ENCODE data around the gene PSG4.
"Not testable (repeated sequence)": the region's sequence is repeated elsewhere in the genome, so short reads cannot be mapped to it uniquely, and the experiment has no call there.

PSG4 gene

DNA sequence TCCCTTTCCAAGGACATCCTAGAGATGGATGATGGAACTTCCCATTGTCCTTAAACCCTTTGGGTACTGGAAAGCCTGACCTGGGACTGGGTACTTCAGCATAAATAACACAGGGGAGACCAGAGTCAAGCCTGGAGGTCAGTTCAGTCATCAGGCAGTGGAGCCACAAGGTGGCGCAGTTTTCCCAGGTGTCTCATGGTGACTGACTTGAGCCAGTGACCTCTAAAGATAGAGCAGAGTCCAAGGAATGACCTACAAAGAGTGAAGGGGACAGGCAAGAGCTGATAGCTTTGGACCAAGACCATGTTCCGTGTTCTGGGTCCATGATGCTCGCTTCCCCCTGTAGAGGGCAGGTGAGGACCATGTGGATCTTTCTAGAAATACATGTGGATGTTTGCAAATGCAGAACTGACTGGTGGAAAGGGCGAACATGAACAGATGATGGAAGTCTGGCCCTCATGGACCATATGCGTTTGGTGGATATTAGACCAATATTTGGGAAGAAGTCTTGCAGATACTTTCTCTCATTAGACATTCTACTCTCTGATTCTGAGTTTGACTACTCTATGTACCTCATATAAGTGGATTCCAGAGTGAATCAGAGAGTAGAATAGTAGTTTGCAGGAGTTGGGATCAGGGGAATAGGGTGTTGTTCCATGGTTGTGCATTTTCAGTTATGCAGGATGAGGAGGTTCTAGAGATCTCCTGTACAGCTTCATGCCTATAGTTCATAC lies 6.6 kb downstream of the PSG4 start:
- not testable (repeated sequence) for DNase-seq (ENCODE audit: low read depth, low spot score)

DNA sequence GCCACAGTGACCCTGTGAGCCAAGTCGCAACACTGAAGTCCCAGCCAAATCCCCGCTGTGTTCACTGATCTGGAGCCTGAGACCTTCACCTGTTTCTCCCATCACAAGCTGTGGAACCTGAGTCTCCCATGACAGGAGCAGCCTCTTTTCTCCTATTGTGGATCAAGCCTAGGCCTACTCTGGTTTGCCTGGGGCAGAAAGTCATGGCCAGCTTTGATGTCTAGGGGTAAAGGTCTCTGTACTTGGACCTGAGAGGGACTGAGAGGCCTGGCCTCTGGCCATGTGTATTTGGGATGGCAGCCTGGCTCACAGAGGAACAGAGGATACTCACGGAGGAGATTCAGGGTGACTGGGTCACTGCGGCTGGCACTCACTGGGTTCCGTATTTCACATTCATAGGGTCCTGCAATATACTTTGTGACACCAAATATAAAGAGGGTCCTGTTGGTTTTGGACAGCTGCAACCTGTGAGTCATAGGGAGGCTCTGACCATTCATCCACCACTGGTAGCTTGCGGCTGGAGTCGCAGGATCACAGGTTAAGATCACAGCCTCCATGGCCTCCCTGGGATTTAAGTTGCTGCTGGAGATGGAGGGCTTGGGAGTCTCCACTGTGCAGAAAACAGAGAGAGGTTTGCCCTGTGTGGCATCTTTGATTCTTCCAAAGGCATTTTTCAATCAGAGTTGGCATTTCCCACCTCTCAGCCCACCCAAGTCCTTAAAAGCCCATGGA lies 7.6 kb downstream of the PSG4 start:
- not testable (repeated sequence) for DNase-seq (ENCODE audit: low read depth, low spot score)

DNA sequence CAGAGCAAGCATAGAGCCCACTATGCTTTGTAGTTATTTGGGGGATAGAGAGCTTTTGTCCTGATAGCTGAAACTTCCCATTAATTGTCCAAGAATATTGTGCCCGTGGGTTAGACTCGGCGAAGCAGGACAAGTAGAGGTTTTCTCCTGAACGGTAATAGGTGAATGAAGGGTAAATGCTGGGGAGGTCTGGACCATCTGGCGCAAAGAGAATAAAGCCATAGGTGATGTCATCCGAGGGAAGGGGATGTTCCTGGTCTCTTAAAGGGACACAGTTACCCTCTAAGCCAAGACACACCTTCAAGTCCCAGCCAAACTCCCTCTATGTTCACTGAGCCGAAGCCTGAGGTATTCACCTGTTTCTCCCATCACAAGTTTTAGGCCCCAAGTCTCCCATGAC lies 11.0 kb downstream of the PSG4 start:
- DNase-seq (ENCODE audit: low read depth, low spot score), result not testable (repeated sequence)

DNA sequence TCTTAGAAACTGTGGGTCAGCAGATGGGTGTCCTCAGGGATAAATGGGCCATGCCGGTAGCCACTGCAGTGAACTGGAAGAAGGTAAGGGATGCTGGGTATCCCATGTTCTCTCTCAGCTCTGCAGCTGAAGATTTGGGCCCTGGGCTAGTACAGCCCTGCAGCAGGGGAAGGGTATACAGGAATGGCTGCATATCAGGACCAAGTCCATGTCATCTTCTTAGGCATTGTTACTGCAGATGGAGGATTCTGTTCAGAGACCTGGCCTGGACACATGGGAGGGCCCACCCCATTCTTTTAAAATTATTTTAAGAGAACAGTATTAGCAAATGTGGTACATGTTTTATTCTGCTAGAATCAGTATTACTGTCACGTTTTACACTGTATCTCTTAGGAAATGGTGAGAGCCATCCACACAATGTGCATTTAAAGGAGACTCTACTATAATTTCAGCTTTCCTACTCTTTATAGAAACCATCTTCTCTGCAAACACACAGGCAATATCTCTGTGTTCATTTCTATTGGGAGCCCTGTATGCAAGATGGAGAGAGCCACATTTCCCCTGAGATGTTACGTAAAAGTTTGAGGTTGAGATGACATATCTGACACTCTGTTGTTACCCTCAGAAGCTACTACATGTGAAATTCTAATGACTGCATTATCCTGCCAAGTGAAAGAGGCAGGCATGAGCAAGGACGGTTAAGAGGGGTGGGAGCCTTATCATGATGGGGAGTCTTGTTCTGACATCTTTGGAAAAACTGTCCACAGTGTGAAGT lies 12.9 kb downstream of the PSG4 start:
- DNase-seq (ENCODE audit: low read depth, low spot score), result not testable (repeated sequence)

DNA sequence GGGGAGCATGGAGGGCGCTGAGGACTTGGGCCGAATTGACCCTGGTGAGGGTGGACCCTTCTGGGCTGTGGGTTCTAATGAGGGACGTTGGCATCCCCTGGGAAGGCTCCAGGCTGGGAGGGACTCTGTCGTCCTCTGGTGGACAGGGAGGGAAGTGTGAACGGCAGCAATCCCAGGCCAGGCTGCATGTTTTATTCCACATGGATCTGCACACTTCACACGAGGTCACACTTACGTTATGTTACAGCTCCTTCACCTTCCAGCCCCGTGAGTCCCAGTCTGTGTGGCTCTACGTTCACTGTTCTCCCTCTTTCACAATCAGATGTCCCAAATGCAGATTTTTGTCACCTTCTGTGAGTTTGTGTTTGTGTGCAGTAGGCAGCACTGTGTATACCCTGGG lies 17.3 kb downstream of the PSG4 start:
- not testable (repeated sequence) for DNase-seq (ENCODE audit: low read depth, low spot score)

DNA sequence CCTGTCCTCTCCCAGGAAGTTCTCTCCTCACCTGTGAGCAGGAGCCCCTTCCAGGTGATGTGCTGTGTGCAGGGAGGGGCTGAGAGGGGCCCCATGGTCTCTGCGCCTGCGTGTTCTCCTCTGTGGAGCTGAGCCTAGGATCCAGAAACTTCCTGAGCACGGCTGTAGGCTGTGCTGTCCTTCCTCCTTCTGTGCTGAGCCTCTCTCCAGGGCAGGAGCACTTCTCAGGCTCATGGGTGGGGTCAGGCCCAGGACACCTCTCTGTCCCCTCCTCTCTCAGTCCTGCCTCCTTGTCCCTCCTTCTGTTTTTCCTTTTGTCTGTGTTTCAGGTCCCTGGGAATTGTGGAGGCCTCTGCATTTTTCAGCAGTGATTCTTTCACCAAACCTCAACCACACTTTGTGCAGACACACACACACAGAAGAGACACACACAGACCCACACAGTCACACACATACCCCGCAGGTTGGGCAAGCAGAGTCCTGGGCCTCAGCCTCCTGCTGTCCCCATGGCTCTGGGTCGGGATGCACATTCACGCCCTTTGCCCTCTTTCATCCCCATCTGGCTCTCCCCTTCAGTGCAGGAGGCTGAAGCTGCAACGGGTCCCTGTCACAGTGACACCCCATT lies 19.0 kb downstream of the PSG4 start, which contains the start of gene PSG5:
PSG5 (minus strand) TSS at position 226 of the 625 bp plus-strand sequence; CDS start at position 95, 131 bp downstream.
- not testable (repeated sequence) for DNase-seq (ENCODE audit: low read depth, low spot score)

DNA sequence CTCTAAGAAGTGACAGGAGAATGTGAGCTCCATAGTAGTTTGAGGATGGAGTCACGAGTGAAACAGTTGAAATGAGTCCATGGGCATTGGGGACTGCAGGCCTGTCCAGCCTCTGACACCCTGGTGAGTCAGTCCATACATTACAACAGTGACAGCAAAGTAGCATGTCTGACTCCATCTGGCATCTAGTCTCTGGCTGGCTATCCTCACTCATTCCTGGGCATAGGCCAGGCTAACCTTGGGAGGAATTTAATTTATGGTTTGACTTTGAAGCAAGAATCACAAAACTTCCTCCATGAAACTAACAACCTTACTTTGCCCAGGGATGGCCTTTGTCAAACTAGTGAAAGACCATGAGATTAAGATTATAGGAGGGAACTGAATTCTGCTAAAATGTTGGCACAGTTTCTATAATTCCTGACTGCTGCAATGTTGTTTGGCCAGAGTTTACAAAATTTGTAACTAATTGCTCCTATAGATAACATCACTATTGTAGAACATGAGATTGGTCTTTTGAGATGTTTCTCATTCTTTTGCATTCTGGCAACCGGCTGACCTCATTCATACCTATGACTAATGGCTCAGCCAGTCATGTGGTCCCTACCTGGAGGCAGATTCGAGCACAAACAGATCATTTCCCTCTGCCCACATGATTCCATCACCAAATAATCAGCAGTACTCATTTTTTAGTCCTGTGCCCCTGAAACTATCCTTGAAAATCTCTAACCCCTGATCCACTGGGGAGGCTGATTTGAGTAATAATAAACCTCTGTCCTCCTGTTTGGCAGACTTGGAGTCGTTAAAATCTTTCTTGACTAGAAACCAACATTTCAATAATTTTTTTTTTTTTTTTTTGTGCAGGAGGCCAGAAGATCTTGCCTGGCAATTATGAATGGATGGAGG lies 23.3 kb downstream of the PSG4 start:
- DNase-seq (ENCODE audit: low read depth, low spot score), result not testable (repeated sequence)

DNA sequence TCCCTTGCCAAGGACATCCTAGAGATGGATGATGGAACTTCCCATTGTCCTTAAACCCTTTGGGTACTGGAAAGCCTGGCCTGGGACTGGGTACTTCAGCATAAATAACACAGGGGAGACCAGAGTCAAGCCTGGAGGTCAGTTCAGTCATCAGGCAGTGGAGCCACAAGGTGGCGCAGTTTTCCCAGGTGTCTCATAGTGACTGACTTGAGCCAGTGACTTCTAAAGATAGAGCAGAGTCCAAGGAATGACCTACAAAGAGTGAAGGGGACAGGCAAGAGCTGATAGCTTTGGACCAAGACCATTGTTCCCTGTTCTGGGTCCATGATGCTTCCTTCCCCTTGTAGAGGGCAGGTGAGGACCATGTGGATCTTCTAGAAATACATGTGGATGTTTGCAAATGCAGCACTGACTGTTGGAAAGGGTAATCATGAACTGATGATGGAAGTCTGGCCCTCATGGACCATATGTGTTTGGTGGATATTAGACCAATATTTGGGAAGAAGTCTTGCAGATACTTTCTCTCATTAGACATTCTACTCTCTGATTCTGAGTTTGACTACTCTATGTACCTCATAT lies 25.8 kb downstream of the PSG4 start:
- DNase-seq (ENCODE audit: low read depth, low spot score), result not testable (repeated sequence)

DNA sequence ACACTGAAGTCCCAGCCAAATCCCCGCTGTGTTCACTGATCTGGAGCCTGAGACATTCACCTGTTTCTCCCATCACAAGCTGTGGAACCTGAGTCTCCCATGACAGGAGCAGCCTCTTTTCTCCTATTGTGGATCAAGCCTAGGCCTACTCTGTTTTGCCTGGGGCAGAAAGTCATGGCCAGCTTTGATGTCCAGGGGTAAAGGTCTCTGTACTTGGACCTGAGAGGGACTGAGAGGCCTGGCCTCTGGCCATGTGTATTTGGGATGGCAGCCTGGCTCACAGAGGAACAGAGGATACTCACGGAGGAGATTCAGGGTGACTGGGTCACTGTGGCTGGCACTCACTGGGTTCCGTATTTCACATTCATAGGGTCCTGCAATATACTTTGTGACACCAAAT lies 26.9 kb downstream of the PSG4 start:
- DNase-seq (ENCODE audit: low read depth, low spot score), result not testable (repeated sequence)

DNA sequence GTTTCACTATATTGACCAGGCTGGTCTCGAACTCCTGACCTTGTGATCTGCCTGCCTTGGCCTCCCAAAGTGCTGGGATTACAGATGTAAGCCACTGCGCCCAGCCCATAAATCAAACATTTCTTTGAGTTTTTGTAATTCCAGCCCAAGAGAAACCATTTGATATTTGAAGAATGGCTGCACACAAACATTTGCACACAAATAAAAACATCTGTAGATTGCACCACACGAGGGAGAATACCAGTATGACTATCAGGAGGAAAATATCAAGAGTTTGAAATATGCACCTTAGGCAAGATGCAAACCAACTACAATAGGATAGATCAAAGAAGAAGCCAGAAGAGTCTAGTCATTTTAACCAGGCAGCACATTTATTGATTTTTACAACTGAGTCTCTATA lies 39.5 kb downstream of the PSG4 start:
- not testable (repeated sequence) for DNase-seq (ENCODE audit: low read depth, low spot score)

DNA sequence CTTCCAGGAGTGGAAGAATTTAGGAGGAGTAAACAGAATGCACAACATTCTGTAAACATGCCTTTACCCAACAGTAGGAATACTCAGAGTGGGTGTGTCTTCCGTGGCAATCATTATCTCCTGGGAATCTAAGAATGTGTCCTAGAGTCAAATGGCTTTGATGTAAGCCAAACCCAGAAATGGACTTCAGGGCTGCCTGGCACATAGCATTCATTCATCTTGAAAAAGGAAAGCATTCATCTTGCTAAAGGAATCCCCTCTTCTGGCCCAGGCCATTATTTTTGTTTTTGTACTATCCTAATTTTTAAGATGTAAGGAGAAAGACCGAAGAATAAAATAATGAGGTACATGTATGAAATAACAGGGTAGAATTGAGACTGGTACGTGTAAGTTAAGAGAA lies 42.3 kb downstream of the PSG4 start:
- not testable (repeated sequence) for DNase-seq (ENCODE audit: low read depth, low spot score)

DNA sequence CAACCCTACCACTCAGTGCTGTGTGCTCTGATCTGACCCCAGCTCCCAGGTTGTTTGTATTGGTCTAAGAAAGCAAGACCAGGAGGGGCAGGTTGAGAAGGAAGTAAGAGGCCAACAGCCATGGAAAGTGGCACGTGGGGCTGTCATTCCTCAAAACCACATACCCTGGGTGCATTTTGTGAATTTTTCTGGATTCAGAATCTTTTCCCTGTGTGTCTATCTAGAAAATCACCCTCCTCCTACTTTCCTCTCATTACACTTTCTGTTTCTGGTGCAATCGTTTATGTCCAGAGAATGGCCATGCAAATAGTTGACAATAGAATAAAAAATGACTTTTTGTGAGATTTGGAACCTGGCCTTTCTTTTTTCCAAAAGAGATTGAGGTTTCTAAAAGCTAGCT lies 43.2 kb downstream of the PSG4 start:
- not testable (repeated sequence) for DNase-seq (ENCODE audit: low read depth, low spot score)

DNA sequence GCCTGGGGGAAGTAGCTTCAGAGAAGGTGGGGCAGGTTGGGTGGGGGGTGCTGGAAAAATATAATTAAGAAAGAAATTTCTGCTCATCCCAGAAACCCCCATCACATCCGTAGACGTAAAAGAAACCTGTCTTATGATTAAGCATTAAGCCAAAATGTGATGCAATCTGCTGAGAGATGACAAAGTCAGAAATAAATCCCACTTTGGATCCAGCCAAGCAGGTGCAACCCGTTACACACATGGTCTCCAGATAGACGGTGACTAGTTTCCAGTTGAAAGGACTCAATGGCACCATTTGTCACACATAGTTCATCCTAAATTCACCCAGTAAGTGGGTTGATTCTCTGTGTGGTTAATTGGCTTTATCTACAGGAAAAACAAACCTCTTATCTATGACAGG lies 53.2 kb downstream of the PSG4 start:
- DNase-seq (ENCODE audit: low read depth, low spot score), result no peak

DNA sequence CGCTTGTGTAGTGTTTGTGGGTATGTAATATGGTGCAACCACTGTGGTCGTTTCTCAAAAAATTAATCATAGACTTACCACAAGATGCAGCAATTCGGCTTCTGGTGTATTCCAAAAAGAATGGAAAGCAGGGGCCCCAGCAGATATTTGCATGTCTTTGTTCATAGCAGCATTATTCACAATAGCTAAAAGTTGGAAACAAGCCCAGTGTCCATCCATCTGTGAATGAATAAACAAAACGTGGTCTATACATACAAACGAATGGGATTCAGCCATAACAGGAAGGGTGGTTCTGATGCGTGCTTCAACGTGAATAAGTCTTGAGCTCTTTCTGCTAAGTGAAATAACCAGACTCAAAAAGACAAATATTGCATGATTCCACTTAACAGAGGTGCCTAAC lies 55.6 kb downstream of the PSG4 start:
- DNase-seq (ENCODE audit: low read depth, low spot score), result not testable (repeated sequence)

DNA sequence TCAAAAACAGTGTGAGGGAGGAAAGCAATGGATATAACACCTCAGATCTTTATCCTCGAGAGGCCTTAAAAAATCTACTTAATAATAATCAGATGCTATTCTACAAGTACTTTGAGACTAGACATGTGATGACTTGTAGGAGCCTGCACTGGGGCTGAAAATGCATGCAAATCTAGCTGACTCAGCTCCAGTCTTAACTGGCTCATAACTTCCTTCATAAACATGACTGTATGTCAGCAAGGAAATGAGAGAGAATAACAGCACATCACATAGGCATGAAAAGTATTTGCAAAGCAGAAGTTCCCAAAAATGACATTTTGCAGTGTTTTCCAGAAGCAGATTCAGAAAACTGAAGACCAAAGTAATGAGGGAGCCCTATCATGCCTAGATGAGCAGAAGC lies 57.2 kb downstream of the PSG4 start:
- DNase-seq (ENCODE audit: low read depth, low spot score), result no peak
